ENCODE measurements around the gene PANX3.

GRCh38 chr11:124629961-124630360 is 18.7 kb downstream of the PANX3 start:
- TF ChIP-seq, protein P1, sequence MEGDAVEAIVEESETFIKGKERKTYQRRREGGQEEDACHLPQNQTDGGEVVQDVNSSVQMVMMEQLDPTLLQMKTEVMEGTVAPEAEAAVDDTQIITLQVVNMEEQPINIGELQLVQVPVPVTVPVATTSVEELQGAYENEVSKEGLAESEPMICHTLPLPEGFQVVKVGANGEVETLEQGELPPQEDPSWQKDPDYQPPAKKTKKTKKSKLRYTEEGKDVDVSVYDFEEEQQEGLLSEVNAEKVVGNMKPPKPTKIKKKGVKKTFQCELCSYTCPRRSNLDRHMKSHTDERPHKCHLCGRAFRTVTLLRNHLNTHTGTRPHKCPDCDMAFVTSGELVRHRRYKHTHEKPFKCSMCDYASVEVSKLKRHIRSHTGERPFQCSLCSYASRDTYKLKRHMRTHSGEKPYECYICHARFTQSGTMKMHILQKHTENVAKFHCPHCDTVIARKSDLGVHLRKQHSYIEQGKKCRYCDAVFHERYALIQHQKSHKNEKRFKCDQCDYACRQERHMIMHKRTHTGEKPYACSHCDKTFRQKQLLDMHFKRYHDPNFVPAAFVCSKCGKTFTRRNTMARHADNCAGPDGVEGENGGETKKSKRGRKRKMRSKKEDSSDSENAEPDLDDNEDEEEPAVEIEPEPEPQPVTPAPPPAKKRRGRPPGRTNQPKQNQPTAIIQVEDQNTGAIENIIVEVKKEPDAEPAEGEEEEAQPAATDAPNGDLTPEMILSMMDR (IDR thresholded peaks at IDR 0.05; ENCODE audit: insufficient read depth, low read length, poor library complexity, severe bottlenecking): no peak
- TF ChIP-seq EZH2phosphoT487 (conservative IDR thresholded peaks at IDR 0.05; ENCODE audit: low read length): no peak
